K562 (cell line): ENCODE measurements around the gene ANKRD44.

ENCODE experiments used
- CREB1 ChIP-seq, 2 experiments: sonication (generic) in 1 of 2; formaldehyde crosslinking in 1 of 2; IDR thresholded peaks; 2 replicates each; pipeline versions ENCODE4 v1.6.1 to v1.8.0; 2012 to 2022; ENCODE audit warnings: inconsistent platforms in 1 of 2, mild to moderate bottlenecking in 1 of 2, missing genetic modification reagents in 1 of 2, moderate library complexity in 1 of 2
- ELF1 ChIP-seq: fragments of 200-800 bp; sonication (Bioruptor generic); IDR thresholded peaks from 2 replicates; pipeline ENCODE4 v1.6.1; 2016; ENCODE audit warnings: missing genetic modification characterization, missing compliant biosample characterization
- ETV5 ChIP-seq: sonication (generic); formaldehyde crosslinking; IDR thresholded peaks from 2 replicates; pipeline ENCODE4 v1.4.0; 2020; ENCODE audit warnings: low read depth, mild to moderate bottlenecking, missing genetic modification reagents
- ETV6 ChIP-seq, 3 experiments: fragments of 150-350 bp in 1 of 3; sonication (generic) in 1 of 3; formaldehyde crosslinking in 1 of 3; IDR thresholded peaks; 2 replicates each; pipeline versions ENCODE4 v1.6.1 to v1.8.0; 2014 to 2022; ENCODE audit warnings: borderline replicate concordance in 2 of 3, low read depth in 2 of 3, antibody characterized with exemption in 1 of 3, low read length in 1 of 3, mild to moderate bottlenecking in 1 of 3, missing genetic modification reagents in 1 of 3
- GTF3C2 ChIP-seq: IDR thresholded peaks from 3 replicates; pipeline ENCODE4 v1.6.1; 2011; ENCODE audit warnings: borderline replicate concordance, mild to moderate bottlenecking, moderate library complexity; ENCODE audit not compliant: insufficient read length; ENCODE audit errors: extremely low read depth
- MAFF ChIP-seq: IDR thresholded peaks from 2 replicates; pipeline ENCODE4 v1.6.1; 2012; ENCODE audit warnings: low read length, improper control_type of control experiment
- MTA2 ChIP-seq: fragments of 450-650 bp; IDR thresholded peaks from 2 replicates; pipeline ENCODE4 v1.6.1; 2016; ENCODE audit warnings: low read depth
- POLR2A ChIP-seq: fragments of 450-650 bp; conservative IDR thresholded peaks from 2 replicates; pipeline ENCODE4 v1.6.1; 2016
- REST ChIP-seq, 2 experiments: fragments of 450-650 bp; formaldehyde crosslinking in 1 of 2; IDR thresholded peaks; 2 replicates each; pipeline versions ENCODE4 v1.4.0 to v1.6.1; 2014 to 2020; ENCODE audit warnings: mild to moderate bottlenecking in 2 of 2, borderline replicate concordance in 1 of 2, low read depth in 1 of 2
- SMARCA4 ChIP-seq: fragments of 450-650 bp; IDR thresholded peaks from 2 replicates; pipeline ENCODE4 v1.6.1; 2016
- ZBTB8A ChIP-seq: fragments of 450-650 bp; IDR thresholded peaks from 2 replicates; pipeline ENCODE4 v1.6.1; 2018; ENCODE audit warnings: mild to moderate bottlenecking, moderate library complexity; ENCODE audit not compliant: partially characterized antibody
- ZNF143 ChIP-seq: sonication (generic); formaldehyde crosslinking; IDR thresholded peaks from 2 replicates; pipeline ENCODE4 v1.9.0; 2022; ENCODE audit warnings: mild to moderate bottlenecking, missing genetic modification reagents
- TF ChIP-seq, protein P1 (sequence below): fragments of 450-650 bp; IDR thresholded peaks from 2 replicates; pipeline ENCODE4 v1.6.1; 2016; ENCODE audit warnings: borderline replicate concordance

DNA sequence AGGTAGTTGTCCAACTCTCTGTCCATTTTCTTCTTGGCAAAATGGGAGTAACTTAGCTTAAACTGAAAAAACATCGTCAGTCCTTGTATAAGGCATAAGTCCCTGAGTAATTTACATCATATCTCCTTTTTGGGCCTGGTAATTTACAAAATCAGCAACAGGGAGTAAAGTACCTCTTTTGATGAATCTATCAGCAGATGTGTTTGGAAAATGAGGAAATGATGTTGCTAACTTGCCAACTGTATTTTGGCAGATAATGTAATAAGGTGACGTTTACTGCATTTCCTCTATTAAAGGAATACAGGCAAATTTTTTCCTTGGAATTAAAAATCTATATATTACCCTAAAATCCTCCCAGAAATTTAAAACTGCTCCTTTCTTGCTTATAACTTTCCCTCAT is 29.2 kb downstream of the ANKRD44 start:
- no peak for TF ChIP-seq ETV5 (CRISPR knock-in tag)
- TF ChIP-seq, protein P1, sequence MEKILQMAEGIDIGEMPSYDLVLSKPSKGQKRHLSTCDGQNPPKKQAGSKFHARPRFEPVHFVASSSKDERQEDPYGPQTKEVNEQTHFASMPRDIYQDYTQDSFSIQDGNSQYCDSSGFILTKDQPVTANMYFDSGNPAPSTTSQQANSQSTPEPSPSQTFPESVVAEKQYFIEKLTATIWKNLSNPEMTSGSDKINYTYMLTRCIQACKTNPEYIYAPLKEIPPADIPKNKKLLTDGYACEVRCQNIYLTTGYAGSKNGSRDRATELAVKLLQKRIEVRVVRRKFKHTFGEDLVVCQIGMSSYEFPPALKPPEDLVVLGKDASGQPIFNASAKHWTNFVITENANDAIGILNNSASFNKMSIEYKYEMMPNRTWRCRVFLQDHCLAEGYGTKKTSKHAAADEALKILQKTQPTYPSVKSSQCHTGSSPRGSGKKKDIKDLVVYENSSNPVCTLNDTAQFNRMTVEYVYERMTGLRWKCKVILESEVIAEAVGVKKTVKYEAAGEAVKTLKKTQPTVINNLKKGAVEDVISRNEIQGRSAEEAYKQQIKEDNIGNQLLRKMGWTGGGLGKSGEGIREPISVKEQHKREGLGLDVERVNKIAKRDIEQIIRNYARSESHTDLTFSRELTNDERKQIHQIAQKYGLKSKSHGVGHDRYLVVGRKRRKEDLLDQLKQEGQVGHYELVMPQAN = no peak
- TF ChIP-seq CREB1 (IDR thresholded peaks at IDR 0.05) = no peak
- TF ChIP-seq CREB1 (CRISPR knock-in tag; IDR thresholded peaks at IDR 0.05) = no peak
- no peak for TF ChIP-seq REST (IDR thresholded peaks at IDR 0.05; ENCODE audit: borderline replicate concordance)
- no peak for TF ChIP-seq REST (CRISPR knock-in tag; IDR thresholded peaks at IDR 0.05; ENCODE audit: low read depth)
- no peak for TF ChIP-seq ZNF143 (CRISPR knock-in tag)
- TF ChIP-seq SMARCA4 = no peak
- no peak for TF ChIP-seq ZBTB8A
- no peak for TF ChIP-seq POLR2A
- no peak for TF ChIP-seq ELF1 (tag)
- TF ChIP-seq MTA2 = no peak
- TF ChIP-seq GTF3C2 = no peak
- no peak for TF ChIP-seq ETV6 (IDR thresholded peaks at IDR 0.05; ENCODE audit: borderline replicate concordance in 1 of 2, low read depth in 2 of 2, low read length in 1 of 2)
- no peak for TF ChIP-seq ETV6 (CRISPR knock-in tag; IDR thresholded peaks at IDR 0.05; ENCODE audit: borderline replicate concordance)
- no peak for TF ChIP-seq MAFF
